Stimulated activated CD4-positive, alpha-beta T cell treated with anti-CD3 and anti-CD28 coated beads, Interleukin-12 subunit alpha, Interleukin-12 subunit beta, amount 100 ng/mL, for 24 hours (primary cell): ENCODE measurements around the gene COLQ.
"Not testable (repeated sequence)": the region's sequence is repeated elsewhere in the genome, so short reads cannot be mapped to it uniquely, and the experiment has no call there.

Experiments used
- DNase-seq, 2 experiments: peaks; one replicate each; pipeline ENCODE4 v3.0.0-alpha.2; 2020; ENCODE audit warnings: low read depth in 2 of 2

Gene COLQ

GRCh38 chr3:15521573-15521965 is at the start of gene COLQ:
Gene COLQ (minus strand): TSS chr3:15521706. CDS start chr3:15521625, 81 bp downstream.
- DNase-seq, result no peak

GRCh38 chr3:15563190-15563589 is 41.7 kb upstream of the COLQ start:
- no peak for DNase-seq

- no peak for DNase-seq
Observed at GRCh38 chr3:15562560-15562959, 41.1 kb upstream of the COLQ start.

GRCh38 chr3:15558581-15558980 is 37.1 kb upstream of the COLQ start:
- DNase-seq, result no peak

GRCh38 chr3:15557511-15557946 is 36.0 kb upstream of the COLQ start:
- peak in 1 of 2 experiments; percentile 26 for DNase-seq

- no peak for DNase-seq
Observed at GRCh38 chr3:15556512-15556911, 35.0 kb upstream of the COLQ start.

GRCh38 chr3:15553749-15554148 is 32.2 kb upstream of the COLQ start:
- no peak for DNase-seq

GRCh38 chr3:15551902-15552301 is 30.4 kb upstream of the COLQ start:
- no peak for DNase-seq

- no peak for DNase-seq
Observed at GRCh38 chr3:15549846-15550245, 28.3 kb upstream of the COLQ start.

GRCh38 chr3:15542614-15543013 is 21.1 kb upstream of the COLQ start:
- no peak for DNase-seq

GRCh38 chr3:15541371-15541770 is 19.9 kb upstream of the COLQ start:
- no peak for DNase-seq

GRCh38 chr3:15539066-15539465 is 17.6 kb upstream of the COLQ start:
- no peak for DNase-seq

GRCh38 chr3:15538345-15538744 is 16.8 kb upstream of the COLQ start:
- no peak for DNase-seq

- no peak for DNase-seq
Observed at GRCh38 chr3:15536856-15537255, 15.3 kb upstream of the COLQ start.

GRCh38 chr3:15535732-15536131 is 14.2 kb upstream of the COLQ start:
- DNase-seq, result peak in 1 of 2 experiments; percentile 43

- DNase-seq, result not testable (repeated sequence)
Observed at GRCh38 chr3:15532614-15533013, 11.1 kb upstream of the COLQ start.

GRCh38 chr3:15531346-15531745 is 9.8 kb upstream of the COLQ start:
- DNase-seq, result no peak

- no peak for DNase-seq
Observed at GRCh38 chr3:15528854-15529537, 7.5 kb upstream of the COLQ start.

- no peak for DNase-seq
Observed at GRCh38 chr3:15527031-15527459, 5.5 kb upstream of the COLQ start.

GRCh38 chr3:15525790-15526189 is 4.3 kb upstream of the COLQ start:
- no peak for DNase-seq

GRCh38 chr3:15523660-15524417 is 2.3 kb upstream of the COLQ start:
- DNase-seq, result no peak

- no peak for DNase-seq
Observed at GRCh38 chr3:15522016-15522415, 510 bp upstream of the COLQ start.
